ENCODE measurements around the gene MRPL34.

DNA sequence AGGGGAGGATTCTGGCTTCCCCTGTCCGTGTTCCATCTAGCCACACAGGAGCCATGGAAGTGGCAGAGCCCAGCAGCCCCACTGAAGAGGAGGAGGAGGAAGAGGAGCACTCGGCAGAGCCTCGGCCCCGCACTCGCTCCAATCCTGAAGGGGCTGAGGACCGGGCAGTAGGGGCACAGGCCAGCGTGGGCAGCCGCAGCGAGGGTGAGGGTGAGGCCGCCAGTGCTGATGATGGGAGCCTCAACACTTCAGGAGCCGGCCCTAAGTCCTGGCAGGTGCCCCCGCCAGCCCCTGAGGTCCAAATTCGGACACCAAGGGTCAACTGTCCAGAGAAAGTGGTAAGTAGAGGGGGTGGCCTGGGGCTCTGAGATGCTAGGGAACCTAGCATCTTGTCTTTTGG, 36.9 kb upstream of the MRPL34 start:
- TF ChIP-seq, protein P1, sequence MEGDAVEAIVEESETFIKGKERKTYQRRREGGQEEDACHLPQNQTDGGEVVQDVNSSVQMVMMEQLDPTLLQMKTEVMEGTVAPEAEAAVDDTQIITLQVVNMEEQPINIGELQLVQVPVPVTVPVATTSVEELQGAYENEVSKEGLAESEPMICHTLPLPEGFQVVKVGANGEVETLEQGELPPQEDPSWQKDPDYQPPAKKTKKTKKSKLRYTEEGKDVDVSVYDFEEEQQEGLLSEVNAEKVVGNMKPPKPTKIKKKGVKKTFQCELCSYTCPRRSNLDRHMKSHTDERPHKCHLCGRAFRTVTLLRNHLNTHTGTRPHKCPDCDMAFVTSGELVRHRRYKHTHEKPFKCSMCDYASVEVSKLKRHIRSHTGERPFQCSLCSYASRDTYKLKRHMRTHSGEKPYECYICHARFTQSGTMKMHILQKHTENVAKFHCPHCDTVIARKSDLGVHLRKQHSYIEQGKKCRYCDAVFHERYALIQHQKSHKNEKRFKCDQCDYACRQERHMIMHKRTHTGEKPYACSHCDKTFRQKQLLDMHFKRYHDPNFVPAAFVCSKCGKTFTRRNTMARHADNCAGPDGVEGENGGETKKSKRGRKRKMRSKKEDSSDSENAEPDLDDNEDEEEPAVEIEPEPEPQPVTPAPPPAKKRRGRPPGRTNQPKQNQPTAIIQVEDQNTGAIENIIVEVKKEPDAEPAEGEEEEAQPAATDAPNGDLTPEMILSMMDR (conservative IDR thresholded peaks at IDR 0.05 in 1 of 2, IDR thresholded peaks at IDR 0.05 in 1 of 2; ENCODE audit: extremely low read depth in 1 of 2, insufficient read depth in 1 of 2, low read depth in 1 of 2, low read length in 2 of 2): no peak
- TF ChIP-seq EZH2 (IDR thresholded peaks at IDR 0.05; ENCODE audit: borderline replicate concordance, low read length): no peak

Data from mammary epithelial cell (primary cell).